IPS DF 4.7 (cell line): ENCODE measurements around the gene FUT2.
"Not testable (repeated sequence)": the region's sequence is repeated elsewhere in the genome, so short reads cannot be mapped to it uniquely, and the experiment has no call there.

ENCODE experiments used
- DNase-seq: peaks from one replicate; pipeline ENCODE4 v3.0.0-alpha.2; 2013; ENCODE audit warnings: low spot score; ENCODE audit errors: extremely low read depth

The FUT2 gene

GRCh38 chr19:48670699-48671445 is 24.9 kb upstream of the FUT2 start:
- DNase-seq: no peak

- DNase-seq: no peak
These were observed 24.2 kb upstream of the FUT2 start for GRCh38 chr19:48671446-48671995.

GRCh38 chr19:48672994-48673393 is 22.8 kb upstream of the FUT2 start, which contains the start of gene NTN5:
TSS of gene NTN5 (minus strand) at chr19:48673017. CDS start at chr19:48670986, 2,031 bp downstream.
- no peak for DNase-seq

GRCh38 chr19:48673436-48674100 is 22.2 kb upstream of the FUT2 start:
- no peak for DNase-seq

GRCh38 chr19:48674216-48674809 is 21.5 kb upstream of the FUT2 start:
- DNase-seq: no peak

GRCh38 chr19:48674921-48675824 is 20.6 kb upstream of the FUT2 start:
- peak; percentile 78 for DNase-seq

GRCh38 chr19:48676487-48676886 is 19.3 kb upstream of the FUT2 start:
- no peak for DNase-seq

- no peak for DNase-seq
These were observed 18.9 kb upstream of the FUT2 start for GRCh38 chr19:48676887-48677286.

- no peak for DNase-seq
These were observed 17.6 kb upstream of the FUT2 start for GRCh38 chr19:48678201-48678600.

- DNase-seq: not testable (repeated sequence)
These were observed 15.8 kb upstream of the FUT2 start for GRCh38 chr19:48680006-48680405.

GRCh38 chr19:48680436-48681126 is 15.2 kb upstream of the FUT2 start:
- DNase-seq: no peak

- no peak for DNase-seq
These were observed 14.7 kb upstream of the FUT2 start for GRCh38 chr19:48681127-48681470.

- no peak for DNase-seq
These were observed 12.4 kb upstream of the FUT2 start for GRCh38 chr19:48683349-48683748.

- DNase-seq: no peak
These were observed 10.2 kb upstream of the FUT2 start for GRCh38 chr19:48685583-48685982.

GRCh38 chr19:48686088-48686487 is 9.7 kb upstream of the FUT2 start:
- DNase-seq: no peak

GRCh38 chr19:48686637-48687036 is 9.1 kb upstream of the FUT2 start:
- DNase-seq: not testable (repeated sequence)

GRCh38 chr19:48687776-48688175 is 8.0 kb upstream of the FUT2 start:
- DNase-seq: no peak

GRCh38 chr19:48689449-48689848 is 6.3 kb upstream of the FUT2 start:
- no peak for DNase-seq

GRCh38 chr19:48693629-48694028 is 2.1 kb upstream of the FUT2 start:
- DNase-seq: not testable (repeated sequence)

- DNase-seq: no peak
These were observed 711 bp downstream of the FUT2 start for GRCh38 chr19:48696353-48697010.
